ENCODE measurements around the gene TMEM254.
"Not testable (repeated sequence)": the region's sequence is repeated elsewhere in the genome, so short reads cannot be mapped to it uniquely, and the experiment has no call there.

Gene TMEM254

DNA sequence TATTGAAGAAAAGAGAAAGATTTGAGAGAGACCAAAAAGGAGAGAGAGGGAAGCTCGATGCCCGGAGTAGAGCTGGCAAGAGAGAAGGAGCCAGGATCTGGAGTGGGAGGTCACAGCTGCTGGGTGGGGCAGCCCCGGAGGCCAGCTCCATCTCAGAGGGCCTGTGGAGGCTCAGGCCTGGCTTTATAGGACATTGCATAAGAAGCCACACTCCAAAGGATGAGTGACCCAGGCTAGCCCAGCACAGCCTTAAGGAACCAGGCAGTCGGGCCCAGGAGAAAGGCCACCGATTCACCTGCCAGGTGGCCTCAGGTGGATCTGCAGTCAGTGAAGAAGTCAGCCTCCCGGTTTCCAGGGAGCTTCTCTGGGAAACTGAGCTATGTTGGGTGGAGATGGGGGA is 54.7 kb downstream of the TMEM254 start:
- intact Hi-C loops (cut with DNase I; ENCODE audit: low total_unique reads), result no loop called here
- DNase-seq, result peak; percentile 74 to 85
- TF ChIP-seq, protein P1, sequence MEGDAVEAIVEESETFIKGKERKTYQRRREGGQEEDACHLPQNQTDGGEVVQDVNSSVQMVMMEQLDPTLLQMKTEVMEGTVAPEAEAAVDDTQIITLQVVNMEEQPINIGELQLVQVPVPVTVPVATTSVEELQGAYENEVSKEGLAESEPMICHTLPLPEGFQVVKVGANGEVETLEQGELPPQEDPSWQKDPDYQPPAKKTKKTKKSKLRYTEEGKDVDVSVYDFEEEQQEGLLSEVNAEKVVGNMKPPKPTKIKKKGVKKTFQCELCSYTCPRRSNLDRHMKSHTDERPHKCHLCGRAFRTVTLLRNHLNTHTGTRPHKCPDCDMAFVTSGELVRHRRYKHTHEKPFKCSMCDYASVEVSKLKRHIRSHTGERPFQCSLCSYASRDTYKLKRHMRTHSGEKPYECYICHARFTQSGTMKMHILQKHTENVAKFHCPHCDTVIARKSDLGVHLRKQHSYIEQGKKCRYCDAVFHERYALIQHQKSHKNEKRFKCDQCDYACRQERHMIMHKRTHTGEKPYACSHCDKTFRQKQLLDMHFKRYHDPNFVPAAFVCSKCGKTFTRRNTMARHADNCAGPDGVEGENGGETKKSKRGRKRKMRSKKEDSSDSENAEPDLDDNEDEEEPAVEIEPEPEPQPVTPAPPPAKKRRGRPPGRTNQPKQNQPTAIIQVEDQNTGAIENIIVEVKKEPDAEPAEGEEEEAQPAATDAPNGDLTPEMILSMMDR (IDR thresholded peaks at IDR 0.05), result no peak
- H3K9me3 ChIP-seq, result no peaks in the 10 kb centered on the region
- H3K27ac ChIP-seq, result peak overlapping the region; percentile 72 to 77
- peaks cover 0 to 47% (median 30%) of the 10 kb centered on the region in 4 donors for H3K4me1 ChIP-seq
- H3K27me3 ChIP-seq, result no peaks in the 10 kb centered on the region
- H3K36me3 ChIP-seq, result no peaks in the 10 kb centered on the region
- H3K4me3 ChIP-seq, result peak overlapping the region; percentile 54 to 69

DNA sequence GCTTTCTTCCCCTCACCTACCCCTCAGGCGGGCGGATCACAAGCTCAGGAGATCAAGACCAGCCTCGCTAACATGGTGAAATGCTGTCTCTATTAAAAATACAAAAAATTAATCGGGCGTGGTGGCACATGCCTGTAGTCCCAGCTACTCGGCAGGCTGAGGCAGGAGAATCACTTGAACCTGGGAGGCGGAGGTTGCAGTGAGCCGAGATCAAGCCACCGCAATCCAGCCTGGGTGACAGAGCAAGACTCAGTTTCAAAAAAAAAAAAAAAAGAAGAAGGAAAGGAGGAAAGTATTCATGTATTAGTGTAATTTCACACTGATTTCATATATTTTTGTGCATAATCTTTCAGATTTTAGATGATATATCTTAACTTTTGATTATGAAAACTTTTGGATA is 55.2 kb downstream of the TMEM254 start:
- Histone ChIP-seq H3K4me1 (peaks cover 0 to 47% (median 30%) of the 10 kb centered on the region in 4 donors), H3K27ac (peak overlapping the region; percentile 72 to 77), H3K4me3 (peak overlapping the region; percentile 54 to 69)
- DNase-seq; H3K9me3 ChIP-seq; H3K36me3 ChIP-seq; intact Hi-C loops (cut with DNase I; ENCODE audit: low total_unique reads); H3K27me3 ChIP-seq: not testable (repeated sequence)

DNA sequence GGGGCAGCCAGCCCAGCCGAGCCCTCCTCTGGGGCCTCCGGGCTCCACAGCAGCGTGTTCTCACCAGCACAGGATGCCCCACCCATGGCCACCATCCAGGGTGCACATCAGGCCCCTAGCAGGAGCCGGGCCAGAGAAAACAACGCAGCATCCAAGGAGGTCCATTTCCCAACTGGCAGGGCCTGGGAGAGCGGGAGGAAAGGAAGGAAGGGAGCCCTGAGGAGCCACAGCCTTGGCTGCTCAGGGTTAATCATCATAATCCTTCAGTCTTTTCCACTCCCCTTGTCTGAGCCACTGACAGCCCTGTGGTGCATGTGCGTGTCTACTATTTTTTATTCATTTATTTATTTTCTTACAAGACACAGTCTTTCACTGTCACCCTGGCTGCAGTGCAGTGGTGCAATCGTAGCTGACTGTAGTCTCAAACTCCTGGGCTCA is 57.7 kb downstream of the TMEM254 start:
- peak; percentile 94 to 97 for DNase-seq
- Histone ChIP-seq H3K36me3 (no peaks in the 10 kb centered on the region), H3K27me3 (no peaks in the 10 kb centered on the region), H3K4me3 (no peak overlapping the region), H3K9me3 (no peaks in the 10 kb centered on the region), H3K27ac (peak overlapping the region; percentile 26 to 29), H3K4me1 (peaks cover 0 to 47% (median 30%) of the 10 kb centered on the region in 4 donors)
- intact Hi-C loops (cut with DNase I; ENCODE audit: low total_unique reads), result no loop called here
- TF ChIP-seq, protein P1 (IDR thresholded peaks at IDR 0.05), result peak in 1 of 2 experiments; percentile 5

DNA sequence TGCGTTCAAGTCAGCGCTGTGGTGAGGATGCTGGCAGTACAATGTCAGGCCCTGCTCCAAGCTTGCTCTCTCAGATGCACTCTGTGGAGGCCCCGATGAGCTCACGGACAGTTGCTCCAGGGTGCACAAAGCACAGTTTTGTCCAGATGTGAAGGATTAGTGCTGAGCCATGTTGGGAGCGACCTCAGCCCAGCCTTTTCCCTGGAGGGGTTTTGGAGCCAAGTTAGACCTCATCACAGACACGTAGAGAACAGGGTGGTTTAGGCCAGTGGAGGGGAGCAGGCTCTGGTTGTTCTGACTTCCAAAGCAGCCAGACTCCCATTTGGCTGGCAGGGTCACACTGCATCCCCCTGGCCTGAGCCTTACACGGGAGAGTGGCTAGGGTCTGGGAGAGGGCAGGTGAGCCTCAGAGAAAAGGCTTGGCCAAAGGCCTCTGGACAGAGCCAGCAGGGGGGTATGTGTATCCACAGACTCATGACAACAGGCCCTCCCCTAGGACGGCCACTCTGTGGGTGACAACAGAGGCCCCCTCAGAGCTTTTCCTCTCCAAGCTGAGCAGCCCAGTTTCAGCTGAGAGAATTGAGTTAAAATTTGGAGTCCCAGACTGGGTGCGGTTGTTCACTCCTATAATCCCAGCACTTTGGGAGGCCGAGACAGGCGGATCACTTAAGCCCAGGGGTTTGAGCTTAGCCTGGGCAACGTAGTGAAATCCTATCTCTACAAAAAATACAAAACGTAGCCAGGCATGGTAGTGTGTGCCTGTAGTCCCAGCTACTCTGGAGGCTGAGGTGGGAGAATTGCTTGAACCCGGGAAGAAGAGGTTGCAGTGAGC is 58.8 kb downstream of the TMEM254 start:
- Histone ChIP-seq H3K9me3 (no peaks in the 10 kb centered on the region), H3K27ac (peak overlapping the region; percentile 29 to 61), H3K27me3 (no peaks in the 10 kb centered on the region), H3K36me3 (no peaks in the 10 kb centered on the region), H3K4me3 (no peak overlapping the region), H3K4me1 (peaks cover 0 to 44% (median 30%) of the 10 kb centered on the region in 4 donors)
- TF ChIP-seq, protein P1 (IDR thresholded peaks at IDR 0.05), result no peak
- DNase-seq, result peak in 1 of 2 donors; percentile 71
- intact Hi-C loops (cut with DNase I; ENCODE audit: low total_unique reads), result no loop called here

DNA sequence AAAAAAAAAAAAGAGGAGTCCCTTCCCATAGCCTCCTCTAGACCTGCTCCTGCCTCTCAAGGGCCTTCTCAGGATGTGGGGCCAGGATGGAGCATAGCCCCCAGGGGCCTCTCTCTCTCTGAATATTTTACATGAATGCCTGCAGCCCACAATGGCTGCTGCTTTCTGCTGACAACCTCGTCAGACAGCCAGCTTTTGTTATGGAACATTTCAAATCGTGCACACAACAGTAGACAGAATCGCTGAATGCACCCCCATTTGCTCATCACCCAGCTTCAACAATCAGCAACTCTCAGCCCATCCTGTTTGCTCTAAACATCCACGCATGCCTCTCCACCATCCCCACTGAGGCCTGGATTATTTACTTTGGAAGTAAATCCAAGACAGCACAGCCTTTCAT is 59.5 kb downstream of the TMEM254 start:
- Histone ChIP-seq H3K27ac (peak overlapping the region in 1 of 2 donors; percentile 29), H3K9me3 (no peaks in the 10 kb centered on the region), H3K36me3 (no peaks in the 10 kb centered on the region), H3K27me3 (no peaks in the 10 kb centered on the region), H3K4me1 (peaks cover 0 to 38% (median 26%) of the 10 kb centered on the region in 4 donors), H3K4me3 (no peak overlapping the region)
- intact Hi-C loops (cut with DNase I; ENCODE audit: low total_unique reads), result no loop called here
- TF ChIP-seq, protein P1 (IDR thresholded peaks at IDR 0.05), result no peak
- DNase-seq, result peak in 1 of 2 donors; percentile 13

DNA sequence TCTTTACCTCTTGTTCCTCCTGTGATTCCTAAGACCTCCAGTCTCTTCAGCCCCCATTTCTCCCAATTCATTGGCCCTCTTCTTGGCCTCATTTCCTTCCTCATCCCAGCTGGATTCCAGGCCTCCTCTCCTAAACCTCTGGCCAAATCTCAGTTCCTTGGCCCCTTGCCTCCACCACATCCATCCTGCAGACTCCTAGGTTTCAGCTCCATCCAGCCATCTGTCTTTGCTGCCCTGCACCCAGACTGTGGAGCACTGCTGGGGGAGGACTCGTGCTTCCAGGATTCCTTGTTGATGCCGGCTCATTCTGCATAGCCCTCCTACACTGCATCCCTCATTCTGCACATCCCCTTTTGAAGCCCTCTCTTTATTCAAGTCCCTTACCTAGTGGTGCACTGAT is 60.8 kb downstream of the TMEM254 start:
- Histone ChIP-seq H3K9me3 (no peaks in the 10 kb centered on the region), H3K27me3 (no peaks in the 10 kb centered on the region), H3K36me3 (no peaks in the 10 kb centered on the region), H3K27ac (no peak overlapping the region), H3K4me3 (no peak overlapping the region), H3K4me1 (peaks cover 0 to 34% (median 26%) of the 10 kb centered on the region in 4 donors)
- peak in 1 of 2 donors; percentile 8 for DNase-seq
- intact Hi-C loops (cut with DNase I; ENCODE audit: low total_unique reads), result no loop called here
- TF ChIP-seq, protein P1 (IDR thresholded peaks at IDR 0.05), result no peak
